Measurements from ENCODE around the gene MECR. TPM values are rescaled to one million over a fixed set of nuclear protein-coding genes. Genes with fewer than 3 reads are reported as not detected.
A peak's percentile ranks its signal among the peaks of the same experiment; 100 is the strongest.

MECR gene
- total RNA-seq, 2 donors from 2014 or later = 21.2 to 36.2 TPM

- no peak for ATAC-seq
- no peak overlapping the region for H3K27ac Mint-ChIP-seq
- H3K36me3 Mint-ChIP-seq = no peaks in the 10 kb centered on the region
- DNase-seq (ENCODE audit: low spot score) = no peak
- peaks cover 0 to 4% of the 10 kb centered on the region in 2 donors for H3K4me1 Mint-ChIP-seq (ENCODE audit: low read depth in 2 of 2)
- H3K4me3 Mint-ChIP-seq = peak overlapping the region; percentile 81
- peaks cover 35 to 39% of the 10 kb centered on the region in 2 donors for H3K27me3 Mint-ChIP-seq
- no peaks in the 10 kb centered on the region for H3K9me3 Mint-ChIP-seq
Measured at GRCh38 chr1:29260531-29260930, 29.8 kb upstream of the MECR start.

GRCh38 chr1:29259802-29260441 is 29.2 kb upstream of the MECR start:
- peak overlapping the region; percentile 81 for H3K4me3 Mint-ChIP-seq
- no peak overlapping the region for H3K27ac Mint-ChIP-seq
- H3K36me3 Mint-ChIP-seq = no peaks in the 10 kb centered on the region
- DNase-seq (ENCODE audit: low spot score) (no peak), ATAC-seq (peak; percentile 73 to 82)
- peaks cover 0 to 4% of the 10 kb centered on the region in 2 donors for H3K4me1 Mint-ChIP-seq (ENCODE audit: low read depth in 2 of 2)
- H3K9me3 Mint-ChIP-seq = no peaks in the 10 kb centered on the region
- peaks cover 35 to 37% of the 10 kb centered on the region in 2 donors for H3K27me3 Mint-ChIP-seq

- H3K9me3 Mint-ChIP-seq = no peaks in the 10 kb centered on the region
- H3K27me3 Mint-ChIP-seq = peaks cover 35 to 37% of the 10 kb centered on the region in 2 donors
- peak; percentile 25 to 48 for ATAC-seq
- peaks cover 0 to 4% of the 10 kb centered on the region in 2 donors for H3K4me1 Mint-ChIP-seq (ENCODE audit: low read depth in 2 of 2)
- peak overlapping the region; percentile 81 for H3K4me3 Mint-ChIP-seq
- no peak for DNase-seq (ENCODE audit: low spot score)
- H3K27ac Mint-ChIP-seq = no peak overlapping the region
- H3K36me3 Mint-ChIP-seq = no peaks in the 10 kb centered on the region
Measured at GRCh38 chr1:29258976-29259801, 28.5 kb upstream of the MECR start.

GRCh38 chr1:29258189-29258975 is 27.6 kb upstream of the MECR start:
- H3K27ac Mint-ChIP-seq = no peak overlapping the region
- peak overlapping the region; percentile 55 for H3K4me3 Mint-ChIP-seq
- H3K4me1 Mint-ChIP-seq (ENCODE audit: low read depth in 2 of 2) = peaks cover 0 to 4% of the 10 kb centered on the region in 2 donors
- peaks cover 33 to 37% of the 10 kb centered on the region in 2 donors for H3K27me3 Mint-ChIP-seq
- no peaks in the 10 kb centered on the region for H3K36me3 Mint-ChIP-seq
- no peaks in the 10 kb centered on the region for H3K9me3 Mint-ChIP-seq
- ATAC-seq = no peak
- no peak for DNase-seq (ENCODE audit: low spot score)

- Mint-ChIP-seq H3K4me3 (no peak overlapping the region), H3K27ac (no peak overlapping the region), H3K9me3 (no peaks in the 10 kb centered on the region), H3K4me1 (ENCODE audit: low read depth in 2 of 2) (peaks cover 0 to 4% of the 10 kb centered on the region in 2 donors), H3K27me3 (peaks cover 32% of the 10 kb centered on the region in 2 donors), H3K36me3 (no peaks in the 10 kb centered on the region)
- DNase-seq (ENCODE audit: low spot score) = no peak
- ATAC-seq = no peak
Measured at GRCh38 chr1:29256979-29257804, 26.5 kb upstream of the MECR start.

GRCh38 chr1:29256394-29256793 is 25.7 kb upstream of the MECR start:
- Mint-ChIP-seq H3K4me3 (no peak overlapping the region), H3K27me3 (peaks cover 27 to 29% of the 10 kb centered on the region in 2 donors), H3K9me3 (no peaks in the 10 kb centered on the region), H3K27ac (no peak overlapping the region), H3K4me1 (ENCODE audit: low read depth in 2 of 2) (peaks cover 0 to 4% of the 10 kb centered on the region in 2 donors), H3K36me3 (no peaks in the 10 kb centered on the region)
- ATAC-seq = no peak
- DNase-seq (ENCODE audit: low spot score) = no peak

- peaks cover 22 to 24% of the 10 kb centered on the region in 2 donors for H3K27me3 Mint-ChIP-seq
- no peaks in the 10 kb centered on the region for H3K36me3 Mint-ChIP-seq
- no peak overlapping the region for H3K4me3 Mint-ChIP-seq
- no peak for ATAC-seq
- no peak overlapping the region for H3K27ac Mint-ChIP-seq
- DNase-seq (ENCODE audit: low spot score) = no peak
- no peaks in the 10 kb centered on the region for H3K9me3 Mint-ChIP-seq
- H3K4me1 Mint-ChIP-seq (ENCODE audit: low read depth in 2 of 2) = peaks cover 0 to 3% of the 10 kb centered on the region in 2 donors
Measured at GRCh38 chr1:29255134-29255666, 24.5 kb upstream of the MECR start.

- Mint-ChIP-seq H3K4me3 (no peak overlapping the region), H3K9me3 (no peaks in the 10 kb centered on the region), H3K4me1 (ENCODE audit: low read depth in 2 of 2) (no peaks in the 10 kb centered on the region), H3K27ac (no peak overlapping the region), H3K36me3 (no peaks in the 10 kb centered on the region), H3K27me3 (peaks cover 19 to 26% of the 10 kb centered on the region in 2 donors)
- DNase-seq (ENCODE audit: low spot score) (no peak), ATAC-seq (no peak)
Measured at GRCh38 chr1:29254346-29254745, 23.6 kb upstream of the MECR start.

- H3K9me3 Mint-ChIP-seq = no peaks in the 10 kb centered on the region
- no peak overlapping the region for H3K4me3 Mint-ChIP-seq
Measured at GRCh38 chr1:29253180-29253579, 22.4 kb upstream of the MECR start.

GRCh38 chr1:29251164-29252124 is 20.7 kb upstream of the MECR start:
- no peak for DNase-seq (ENCODE audit: low spot score)
- ATAC-seq = no peak
- H3K4me1 Mint-ChIP-seq (ENCODE audit: low read depth in 2 of 2) = no peaks in the 10 kb centered on the region
- no peak overlapping the region for H3K27ac Mint-ChIP-seq
- no peak overlapping the region for H3K4me3 Mint-ChIP-seq
- no peaks in the 10 kb centered on the region for H3K9me3 Mint-ChIP-seq
- peaks cover 20 to 25% of the 10 kb centered on the region in 2 donors for H3K27me3 Mint-ChIP-seq
- H3K36me3 Mint-ChIP-seq = no peaks in the 10 kb centered on the region

More at GRCh38 chr1:29253180-29253579, 22.4 kb upstream of the MECR start:
- no peaks in the 10 kb centered on the region for H3K36me3 Mint-ChIP-seq
- ATAC-seq = no peak
- H3K27ac Mint-ChIP-seq = no peak overlapping the region
- H3K27me3 Mint-ChIP-seq = peaks cover 19 to 21% of the 10 kb centered on the region in 2 donors
- DNase-seq (ENCODE audit: low spot score) = no peak
- H3K4me1 Mint-ChIP-seq (ENCODE audit: low read depth in 2 of 2) = no peaks in the 10 kb centered on the region

GRCh38 chr1:29249951-29250581 is 19.3 kb upstream of the MECR start:
- no peak overlapping the region for H3K27ac Mint-ChIP-seq
- no peak for ATAC-seq
- peaks cover 14 to 15% of the 10 kb centered on the region in 2 donors for H3K27me3 Mint-ChIP-seq
- no peaks in the 10 kb centered on the region for H3K36me3 Mint-ChIP-seq
- H3K9me3 Mint-ChIP-seq = no peaks in the 10 kb centered on the region
- no peak for DNase-seq (ENCODE audit: low spot score)
- H3K4me3 Mint-ChIP-seq = no peak overlapping the region
- H3K4me1 Mint-ChIP-seq (ENCODE audit: low read depth in 2 of 2) = no peaks in the 10 kb centered on the region

Data from natural killer cell treated with Interleukin-12 subunit alpha and Interleukin-12 subunit beta and Interleukin-15 and Interleukin-18, amount 100 ng/mL, for 72 hours (primary cell).